C4-2B (cell line): ENCODE measurements around the gene TMCC1.

Experiments used
- CTCF ChIP-seq: fragments of 450-650 bp; conservative IDR thresholded peaks from 2 replicates; pipeline ENCODE4 v1.5.1; 2017; ENCODE audit warnings: mild to moderate bottlenecking
- ZFX ChIP-seq: fragments of 450-650 bp; IDR thresholded peaks from 2 replicates; pipeline ENCODE4 v1.6.1; 2017

GRCh38 chr3:129827765-129828164 lies 65.7 kb downstream of the TMCC1 start:
- TF ChIP-seq CTCF (no peak), ZFX (no peak)
